Measurements from ENCODE around the gene PAGE4. TPM values are rescaled to one million over a fixed set of nuclear protein-coding genes. Genes with fewer than 3 reads are reported as not detected.

PAGE4 gene
- total RNA-seq, 1 donor from 2014 or later, result not detected

DNA sequence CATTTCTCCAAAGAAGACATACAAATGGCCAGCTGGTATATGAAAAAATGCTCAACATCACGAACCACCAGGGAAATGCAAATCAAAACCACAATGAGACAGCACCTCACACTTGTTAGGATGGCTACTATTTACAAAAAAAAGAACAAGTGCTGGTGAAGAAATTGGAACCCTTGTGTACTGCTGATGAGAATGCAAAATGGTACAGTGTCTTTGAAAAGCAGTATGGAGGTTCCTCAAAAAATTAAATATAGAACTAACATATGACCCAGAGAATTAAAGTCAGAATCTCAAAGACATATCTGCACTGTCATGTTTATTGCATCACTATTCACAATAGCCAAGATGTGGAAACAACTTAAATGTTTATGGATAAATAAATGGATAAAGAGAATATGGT is 20.9 kb downstream of the PAGE4 start:
- Mint-ChIP-seq H3K9me3 (ENCODE audit: unreplicated experiment) (no peaks in the 10 kb centered on the region), H3K27me3 (ENCODE audit: unreplicated experiment) (no peaks in the 10 kb centered on the region), H3K4me3 (ENCODE audit: unreplicated experiment) (no peak overlapping the region), H3K4me1 (ENCODE audit: low read depth, unreplicated experiment) (no peaks in the 10 kb centered on the region), H3K36me3 (ENCODE audit: unreplicated experiment) (no peaks in the 10 kb centered on the region), H3K27ac (ENCODE audit: unreplicated experiment) (no peak overlapping the region)
- no peak for DNase-seq
- TF ChIP-seq, protein P1, sequence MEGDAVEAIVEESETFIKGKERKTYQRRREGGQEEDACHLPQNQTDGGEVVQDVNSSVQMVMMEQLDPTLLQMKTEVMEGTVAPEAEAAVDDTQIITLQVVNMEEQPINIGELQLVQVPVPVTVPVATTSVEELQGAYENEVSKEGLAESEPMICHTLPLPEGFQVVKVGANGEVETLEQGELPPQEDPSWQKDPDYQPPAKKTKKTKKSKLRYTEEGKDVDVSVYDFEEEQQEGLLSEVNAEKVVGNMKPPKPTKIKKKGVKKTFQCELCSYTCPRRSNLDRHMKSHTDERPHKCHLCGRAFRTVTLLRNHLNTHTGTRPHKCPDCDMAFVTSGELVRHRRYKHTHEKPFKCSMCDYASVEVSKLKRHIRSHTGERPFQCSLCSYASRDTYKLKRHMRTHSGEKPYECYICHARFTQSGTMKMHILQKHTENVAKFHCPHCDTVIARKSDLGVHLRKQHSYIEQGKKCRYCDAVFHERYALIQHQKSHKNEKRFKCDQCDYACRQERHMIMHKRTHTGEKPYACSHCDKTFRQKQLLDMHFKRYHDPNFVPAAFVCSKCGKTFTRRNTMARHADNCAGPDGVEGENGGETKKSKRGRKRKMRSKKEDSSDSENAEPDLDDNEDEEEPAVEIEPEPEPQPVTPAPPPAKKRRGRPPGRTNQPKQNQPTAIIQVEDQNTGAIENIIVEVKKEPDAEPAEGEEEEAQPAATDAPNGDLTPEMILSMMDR (IDR thresholded peaks at IDR 0.05; ENCODE audit: partially characterized antibody, unreplicated experiment), result no peak

DNA sequence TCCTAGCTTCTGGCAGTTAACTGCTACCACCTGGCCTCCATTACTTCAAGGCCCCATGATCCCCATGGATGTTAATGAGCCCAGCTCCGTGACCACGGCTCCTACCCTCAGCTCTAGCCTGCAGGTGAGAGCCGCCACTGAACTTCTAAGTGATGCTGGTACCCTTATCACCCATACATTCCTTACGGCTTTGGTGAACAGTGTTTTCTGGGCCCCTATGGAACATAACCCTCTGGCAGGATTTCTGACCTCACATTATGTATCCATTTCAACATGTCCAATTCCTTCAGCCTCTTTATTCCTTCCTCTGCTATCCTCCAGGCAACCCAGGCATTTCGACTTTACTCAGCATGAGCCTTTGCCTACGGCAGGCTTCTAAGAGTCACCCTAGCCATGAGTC is 24.6 kb downstream of the PAGE4 start:
- H3K27me3 Mint-ChIP-seq (ENCODE audit: unreplicated experiment), result peaks cover 3% of the 10 kb centered on the region
- H3K4me1 Mint-ChIP-seq (ENCODE audit: low read depth, unreplicated experiment), result no peaks in the 10 kb centered on the region
- TF ChIP-seq, protein P1 (IDR thresholded peaks at IDR 0.05; ENCODE audit: partially characterized antibody, unreplicated experiment), result no peak
- no peak overlapping the region for H3K27ac Mint-ChIP-seq (ENCODE audit: unreplicated experiment)
- H3K9me3 Mint-ChIP-seq (ENCODE audit: unreplicated experiment), result no peaks in the 10 kb centered on the region
- DNase-seq, result no peak
- H3K36me3 Mint-ChIP-seq (ENCODE audit: unreplicated experiment), result no peaks in the 10 kb centered on the region
- no peak overlapping the region for H3K4me3 Mint-ChIP-seq (ENCODE audit: unreplicated experiment)

DNA sequence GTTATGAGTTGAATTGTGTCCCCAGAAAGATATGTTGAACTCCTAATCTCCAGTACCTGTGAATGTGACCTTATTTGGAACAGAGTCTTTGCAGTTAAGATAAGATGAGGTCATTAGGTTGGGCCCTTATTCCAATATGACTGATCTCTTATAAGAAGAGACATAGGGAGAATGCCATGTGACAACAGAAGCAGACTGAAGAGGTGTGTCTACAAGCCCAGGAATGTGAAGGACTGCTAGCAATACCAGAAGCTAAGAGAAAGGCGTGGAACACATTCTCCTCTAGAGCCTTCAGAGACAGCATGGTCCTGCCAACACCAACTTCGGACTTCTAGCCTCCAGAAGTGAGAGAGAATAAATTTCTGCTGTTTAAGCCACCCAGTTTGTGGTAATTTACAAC is 27.7 kb downstream of the PAGE4 start:
- H3K4me1 Mint-ChIP-seq (ENCODE audit: low read depth, unreplicated experiment), result no peaks in the 10 kb centered on the region
- TF ChIP-seq, protein P1 (IDR thresholded peaks at IDR 0.05; ENCODE audit: partially characterized antibody, unreplicated experiment), result no peak
- no peak overlapping the region for H3K4me3 Mint-ChIP-seq (ENCODE audit: unreplicated experiment)
- no peak for DNase-seq
- H3K36me3 Mint-ChIP-seq (ENCODE audit: unreplicated experiment), result no peaks in the 10 kb centered on the region
- H3K27ac Mint-ChIP-seq (ENCODE audit: unreplicated experiment), result no peak overlapping the region
- peaks cover 3% of the 10 kb centered on the region for H3K27me3 Mint-ChIP-seq (ENCODE audit: unreplicated experiment)
- H3K9me3 Mint-ChIP-seq (ENCODE audit: unreplicated experiment), result no peaks in the 10 kb centered on the region

GRCh38 chrX:49858341-49858740 is 29.2 kb downstream of the PAGE4 start:
- TF ChIP-seq, protein P1 (IDR thresholded peaks at IDR 0.05; ENCODE audit: partially characterized antibody, unreplicated experiment), result no peak
- Mint-ChIP-seq H3K9me3 (ENCODE audit: unreplicated experiment) (no peaks in the 10 kb centered on the region), H3K36me3 (ENCODE audit: unreplicated experiment) (no peaks in the 10 kb centered on the region), H3K4me3 (ENCODE audit: unreplicated experiment) (no peak overlapping the region), H3K27me3 (ENCODE audit: unreplicated experiment) (peaks cover 3% of the 10 kb centered on the region), H3K4me1 (ENCODE audit: low read depth, unreplicated experiment) (no peaks in the 10 kb centered on the region), H3K27ac (ENCODE audit: unreplicated experiment) (no peak overlapping the region)
- DNase-seq, result no peak

GRCh38 chrX:49859491-49859890 is 30.4 kb downstream of the PAGE4 start:
- H3K27ac Mint-ChIP-seq (ENCODE audit: unreplicated experiment), result no peak overlapping the region
- H3K27me3 Mint-ChIP-seq (ENCODE audit: unreplicated experiment), result peaks cover 3% of the 10 kb centered on the region
- DNase-seq, result no peak
- H3K4me1 Mint-ChIP-seq (ENCODE audit: low read depth, unreplicated experiment), result no peaks in the 10 kb centered on the region
- H3K36me3 Mint-ChIP-seq (ENCODE audit: unreplicated experiment), result no peaks in the 10 kb centered on the region
- TF ChIP-seq, protein P1 (IDR thresholded peaks at IDR 0.05; ENCODE audit: partially characterized antibody, unreplicated experiment), result no peak
- H3K4me3 Mint-ChIP-seq (ENCODE audit: unreplicated experiment), result no peak overlapping the region
- no peaks in the 10 kb centered on the region for H3K9me3 Mint-ChIP-seq (ENCODE audit: unreplicated experiment)

Data from glutamatergic neuron (in vitro differentiated cells).